Measurements from ENCODE around the gene SLC8A1.

- no peak for TF ChIP-seq CTCF (IDR thresholded peaks at IDR 0.05)
- no peak for TF ChIP-seq POLR2A (IDR thresholded peaks at IDR 0.05)
Observed at GRCh38 chr2:40227210-40227609, 224.7 kb downstream of the SLC8A1 start.
